ENCODE results near the gene TP63. TPM values are rescaled to one million over a fixed set of nuclear protein-coding genes. Genes with fewer than 3 reads are reported as not detected.
"Not testable (repeated sequence)": the region's sequence is repeated elsewhere in the genome, so short reads cannot be mapped to it uniquely, and the experiment has no call there.

TP63 gene
- total RNA-seq, 2 donors from 2014 or later, result 1.6 to 2.3 TPM

DNA sequence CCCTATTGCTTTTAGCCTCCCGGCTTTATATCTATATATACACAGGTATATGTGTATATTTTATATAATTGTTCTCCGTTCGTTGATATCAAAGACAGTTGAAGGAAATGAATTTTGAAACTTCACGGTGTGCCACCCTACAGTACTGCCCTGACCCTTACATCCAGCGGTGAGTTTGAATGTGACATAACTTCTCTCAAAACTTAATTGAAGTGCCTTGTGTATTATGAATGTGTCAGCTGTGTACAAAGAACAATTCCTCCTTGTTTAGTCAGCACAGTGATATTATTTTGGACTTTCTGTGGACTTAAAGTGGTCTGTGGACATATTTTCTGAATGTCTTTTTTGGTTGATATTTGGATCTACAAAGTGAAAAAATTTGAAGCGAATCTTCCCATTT is 220 bp downstream of the TP63 start:
- Mint-ChIP-seq H3K27ac (no peak overlapping the region), H3K27me3 (ENCODE audit: low read depth) (no peaks in the 10 kb centered on the region), H3K4me3 (no peak overlapping the region), H3K9me3 (no peaks in the 10 kb centered on the region), H3K36me3 (ENCODE audit: insufficient read depth in 2 of 2) (no peaks in the 10 kb centered on the region), H3K4me1 (ENCODE audit: low read depth) (peaks cover 13% of the 10 kb centered on the region)
- ATAC-seq (replicated peaks in 1 of 2) (no peak), DNase-seq (no peak)

DNA sequence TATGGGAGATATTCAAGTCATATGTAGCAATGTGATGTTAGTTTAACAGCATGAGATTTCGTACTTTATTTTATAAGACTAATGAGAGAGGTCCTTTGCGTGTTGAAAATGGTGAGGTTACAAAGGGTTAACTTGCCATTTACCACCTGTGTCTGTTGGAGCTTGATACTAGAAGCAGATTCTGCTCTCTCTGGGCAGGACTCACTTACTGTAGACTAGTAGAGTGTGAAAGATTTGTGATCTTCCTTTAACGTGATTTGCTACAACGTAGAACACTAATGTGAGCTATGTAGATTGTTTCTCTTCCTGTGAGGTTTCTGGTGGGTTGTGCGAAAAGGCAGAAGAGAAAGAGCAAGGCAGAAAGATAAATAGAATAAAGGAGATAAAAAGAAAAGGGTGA is 1.1 kb downstream of the TP63 start:
- peaks cover 13% of the 10 kb centered on the region for H3K4me1 Mint-ChIP-seq (ENCODE audit: low read depth)
- no peak overlapping the region for H3K27ac Mint-ChIP-seq
- H3K9me3 Mint-ChIP-seq, result no peaks in the 10 kb centered on the region
- H3K4me3 Mint-ChIP-seq, result no peak overlapping the region
- no peaks in the 10 kb centered on the region for H3K27me3 Mint-ChIP-seq (ENCODE audit: low read depth)
- no peak for ATAC-seq (replicated peaks in 1 of 2)
- H3K36me3 Mint-ChIP-seq (ENCODE audit: insufficient read depth in 2 of 2), result no peaks in the 10 kb centered on the region
- DNase-seq, result no peak

- ATAC-seq (replicated peaks in 1 of 2) (no peak), DNase-seq (no peak)
- Mint-ChIP-seq H3K4me1 (ENCODE audit: low read depth) (peaks cover 8% of the 10 kb centered on the region), H3K27me3 (ENCODE audit: low read depth) (no peaks in the 10 kb centered on the region), H3K9me3 (peaks cover 0 to 3% of the 10 kb centered on the region in 2 donors), H3K4me3 (no peak overlapping the region), H3K36me3 (ENCODE audit: insufficient read depth in 2 of 2) (no peaks in the 10 kb centered on the region), H3K27ac (no peak overlapping the region)
Observed at GRCh38 chr3:189635339-189635738, 4.2 kb downstream of the TP63 start.

DNA sequence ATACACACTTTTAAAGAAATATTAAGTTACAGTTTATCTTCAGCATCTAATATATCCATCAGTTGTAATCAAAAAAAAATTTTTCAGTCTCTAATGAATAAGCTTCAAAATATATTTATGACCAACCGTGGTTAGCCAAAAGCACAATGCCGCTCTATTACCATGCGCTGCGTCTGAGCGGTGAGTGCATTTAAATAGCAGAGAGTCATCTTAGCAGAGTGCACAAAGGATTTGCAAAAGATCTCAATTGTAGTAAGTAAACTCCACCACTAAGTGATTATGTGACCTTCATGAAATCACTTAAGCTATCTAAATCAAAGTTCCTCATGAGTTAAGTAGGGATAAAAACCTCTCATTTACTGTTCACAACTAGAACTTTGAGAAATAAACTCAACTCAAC is 4.9 kb downstream of the TP63 start:
- ATAC-seq (replicated peaks in 1 of 2), result no peak
- DNase-seq, result no peak
- H3K36me3 Mint-ChIP-seq (ENCODE audit: insufficient read depth in 2 of 2), result no peaks in the 10 kb centered on the region
- no peaks in the 10 kb centered on the region for H3K27me3 Mint-ChIP-seq (ENCODE audit: low read depth)
- peaks cover 0 to 3% of the 10 kb centered on the region in 2 donors for H3K9me3 Mint-ChIP-seq
- no peak overlapping the region for H3K27ac Mint-ChIP-seq
- H3K4me1 Mint-ChIP-seq (ENCODE audit: low read depth), result peaks cover 2% of the 10 kb centered on the region
- H3K4me3 Mint-ChIP-seq, result no peak overlapping the region

DNA sequence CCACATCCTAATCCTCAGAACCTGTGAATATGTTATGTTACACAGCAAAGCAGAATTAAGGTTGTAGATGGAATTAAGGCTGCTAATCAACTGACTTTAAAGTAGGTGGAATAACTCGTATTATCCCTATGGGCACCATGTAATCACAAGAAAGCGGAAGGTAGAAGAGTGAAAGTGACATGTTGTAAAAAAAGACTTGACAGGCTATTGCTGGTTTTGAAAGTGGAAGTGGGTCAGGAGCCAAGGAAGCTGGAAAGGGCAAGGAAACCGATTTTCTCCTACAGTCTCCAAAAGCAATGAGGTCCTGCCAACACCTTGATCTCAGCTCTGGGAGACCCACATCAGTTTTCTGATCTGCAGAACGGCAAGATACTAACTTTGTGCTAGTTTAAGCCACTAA is 6.6 kb downstream of the TP63 start:
- H3K27ac Mint-ChIP-seq, result no peak overlapping the region

GRCh38 chr3:189638276-189639031 is 7.3 kb downstream of the TP63 start:
- Mint-ChIP-seq H3K27ac (no peak overlapping the region), H3K36me3 (ENCODE audit: insufficient read depth in 2 of 2) (no peaks in the 10 kb centered on the region), H3K9me3 (peaks cover 0 to 3% of the 10 kb centered on the region in 2 donors), H3K27me3 (ENCODE audit: low read depth) (no peaks in the 10 kb centered on the region), H3K4me3 (no peak overlapping the region), H3K4me1 (ENCODE audit: low read depth) (no peaks in the 10 kb centered on the region)
- DNase-seq, result no peak
- ATAC-seq (replicated peaks in 1 of 2), result no peak

More for the DNA sequence above, 6.6 kb downstream of the TP63 start:
- H3K4me3 Mint-ChIP-seq, result no peak overlapping the region
- peaks cover 0 to 3% of the 10 kb centered on the region in 2 donors for H3K9me3 Mint-ChIP-seq
- DNase-seq, result no peak
- no peak for ATAC-seq (replicated peaks in 1 of 2)
- H3K36me3 Mint-ChIP-seq (ENCODE audit: insufficient read depth in 2 of 2), result no peaks in the 10 kb centered on the region
- no peaks in the 10 kb centered on the region for H3K4me1 Mint-ChIP-seq (ENCODE audit: low read depth)
- no peaks in the 10 kb centered on the region for H3K27me3 Mint-ChIP-seq (ENCODE audit: low read depth)

DNA sequence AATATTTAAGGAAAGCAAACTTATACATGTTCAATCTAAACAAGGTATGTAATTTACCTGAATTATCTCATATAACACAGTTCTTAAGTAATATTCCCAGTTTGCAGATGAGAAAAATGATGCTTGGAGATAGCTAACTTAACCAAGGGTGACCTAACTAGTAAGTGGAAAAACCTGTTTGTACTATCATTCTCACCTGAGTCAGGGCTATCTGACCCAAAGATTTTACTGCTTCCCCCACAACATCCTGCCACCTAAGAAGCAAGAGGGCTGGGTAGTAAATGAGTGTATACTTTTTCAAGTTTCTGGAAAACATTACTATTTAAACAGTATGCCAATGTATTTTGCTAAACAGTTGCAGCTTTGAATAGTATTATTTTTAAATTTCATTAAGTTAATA is 10.6 kb downstream of the TP63 start:
- H3K27me3 Mint-ChIP-seq (ENCODE audit: low read depth), result no peaks in the 10 kb centered on the region
- no peak overlapping the region for H3K4me3 Mint-ChIP-seq
- peaks cover 2 to 3% of the 10 kb centered on the region in 2 donors for H3K9me3 Mint-ChIP-seq
- no peaks in the 10 kb centered on the region for H3K4me1 Mint-ChIP-seq (ENCODE audit: low read depth)
- DNase-seq (no peak), ATAC-seq (replicated peaks in 1 of 2) (peak; percentile 32 to 82)
- no peak overlapping the region for H3K27ac Mint-ChIP-seq
- H3K36me3 Mint-ChIP-seq (ENCODE audit: insufficient read depth in 2 of 2), result no peaks in the 10 kb centered on the region

DNA sequence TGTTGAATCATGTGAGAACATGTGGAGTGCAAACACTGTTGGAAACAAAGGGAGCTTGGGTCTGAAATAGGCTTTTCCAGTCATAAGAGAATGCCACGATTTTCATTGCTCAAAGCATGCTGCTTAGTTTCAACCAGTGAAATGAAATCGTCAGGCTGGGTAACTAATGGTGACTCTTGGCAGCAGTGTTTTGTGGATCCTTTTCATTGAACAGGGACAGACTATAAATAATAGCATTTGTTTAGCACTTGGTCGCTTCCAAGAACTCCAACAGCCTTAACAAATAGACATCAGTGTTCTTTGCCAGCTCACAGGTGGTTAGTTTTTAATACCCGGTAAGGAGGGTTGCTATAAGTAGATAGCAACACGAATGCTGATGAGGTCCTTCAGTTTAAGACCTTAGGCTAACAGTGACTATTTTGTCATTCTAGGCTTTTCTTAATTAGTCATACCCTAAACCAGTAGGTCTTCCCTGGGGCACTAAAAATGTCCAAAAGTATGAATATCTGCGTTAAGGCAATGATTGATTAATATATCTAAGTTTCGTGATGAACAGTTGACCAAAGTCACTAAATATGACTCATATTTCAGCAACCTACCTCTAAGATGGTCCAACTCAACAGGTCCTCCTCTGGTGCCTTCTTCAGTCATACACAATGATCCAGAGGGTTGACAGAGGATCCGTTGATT is 15.8 kb downstream of the TP63 start:
- Mint-ChIP-seq H3K4me3 (no peak overlapping the region), H3K9me3 (peaks cover 3 to 7% of the 10 kb centered on the region in 2 donors), H3K27me3 (ENCODE audit: low read depth) (no peaks in the 10 kb centered on the region), H3K36me3 (ENCODE audit: insufficient read depth in 2 of 2) (no peaks in the 10 kb centered on the region), H3K4me1 (ENCODE audit: low read depth) (no peaks in the 10 kb centered on the region), H3K27ac (no peak overlapping the region)
- ATAC-seq (replicated peaks in 1 of 2), result no peak
- DNase-seq, result no peak

DNA sequence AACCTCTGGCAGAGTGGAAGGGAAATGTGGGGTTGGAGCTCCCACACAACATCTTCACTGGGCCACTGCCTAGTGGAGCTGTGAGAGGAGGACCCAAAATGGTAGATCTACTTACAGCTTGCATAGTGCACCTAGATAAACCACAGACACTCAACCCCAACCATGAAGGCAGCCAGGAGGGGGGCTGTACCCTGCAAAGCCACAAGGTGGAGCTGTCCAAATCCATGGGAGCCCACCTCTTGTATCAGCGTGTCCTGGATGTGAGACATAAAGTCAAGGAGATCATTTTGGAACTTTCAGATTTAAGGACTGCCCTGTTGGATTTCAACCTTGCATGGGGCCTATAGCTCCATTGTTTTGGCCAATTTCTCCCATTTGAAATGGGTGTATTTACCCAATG is 20.9 kb downstream of the TP63 start:
- Mint-ChIP-seq H3K27me3 (ENCODE audit: low read depth) (no peaks in the 10 kb centered on the region), H3K9me3 (peaks cover 10 to 11% of the 10 kb centered on the region in 2 donors), H3K4me3 (no peak overlapping the region), H3K4me1 (ENCODE audit: low read depth) (no peaks in the 10 kb centered on the region), H3K27ac (no peak overlapping the region), H3K36me3 (ENCODE audit: insufficient read depth in 2 of 2) (peaks cover 6 to 11% of the 10 kb centered on the region in 2 donors)
- peak in 1 of 2 donors; percentile 13 for DNase-seq
- no peak for ATAC-seq (replicated peaks in 1 of 2)

GRCh38 chr3:189655617-189656016 is 24.4 kb downstream of the TP63 start:
- peaks cover 9 to 10% of the 10 kb centered on the region in 2 donors for H3K9me3 Mint-ChIP-seq
- ATAC-seq (replicated peaks in 1 of 2), result no peak
- H3K4me1 Mint-ChIP-seq (ENCODE audit: low read depth), result no peaks in the 10 kb centered on the region
- H3K36me3 Mint-ChIP-seq (ENCODE audit: insufficient read depth in 2 of 2), result peaks cover 6 to 11% of the 10 kb centered on the region in 2 donors
- H3K27ac Mint-ChIP-seq, result no peak overlapping the region
- no peak for DNase-seq
- H3K4me3 Mint-ChIP-seq, result no peak overlapping the region
- no peaks in the 10 kb centered on the region for H3K27me3 Mint-ChIP-seq (ENCODE audit: low read depth)

- peaks cover 3% of the 10 kb centered on the region for H3K4me1 Mint-ChIP-seq (ENCODE audit: low read depth)
- no peak overlapping the region for H3K4me3 Mint-ChIP-seq
- ATAC-seq (replicated peaks in 1 of 2) (no peak), DNase-seq (no peak)
- peaks cover 6 to 11% of the 10 kb centered on the region in 2 donors for H3K36me3 Mint-ChIP-seq (ENCODE audit: insufficient read depth in 2 of 2)
- no peak overlapping the region for H3K27ac Mint-ChIP-seq
- no peaks in the 10 kb centered on the region for H3K27me3 Mint-ChIP-seq (ENCODE audit: low read depth)
- peaks cover 7 to 8% of the 10 kb centered on the region in 2 donors for H3K9me3 Mint-ChIP-seq
Observed at GRCh38 chr3:189659571-189659970, 28.4 kb downstream of the TP63 start.

GRCh38 chr3:189664311-189664710 is 33.1 kb downstream of the TP63 start:
- peaks cover 6% of the 10 kb centered on the region for H3K4me1 Mint-ChIP-seq (ENCODE audit: low read depth)
- H3K9me3 Mint-ChIP-seq, result no peaks in the 10 kb centered on the region
- no peaks in the 10 kb centered on the region for H3K27me3 Mint-ChIP-seq (ENCODE audit: low read depth)
- DNase-seq (no peak), ATAC-seq (replicated peaks in 1 of 2) (no peak)
- no peak overlapping the region for H3K27ac Mint-ChIP-seq
- no peaks in the 10 kb centered on the region for H3K36me3 Mint-ChIP-seq (ENCODE audit: insufficient read depth in 2 of 2)
- H3K4me3 Mint-ChIP-seq, result no peak overlapping the region

- H3K4me3 Mint-ChIP-seq; H3K27ac Mint-ChIP-seq; H3K36me3 Mint-ChIP-seq (ENCODE audit: insufficient read depth in 2 of 2); ATAC-seq (replicated peaks in 1 of 2); H3K9me3 Mint-ChIP-seq; DNase-seq; H3K4me1 Mint-ChIP-seq (ENCODE audit: low read depth): not testable (repeated sequence)
- peaks cover 21% of the 10 kb centered on the region for H3K27me3 Mint-ChIP-seq (ENCODE audit: low read depth)
Observed at GRCh38 chr3:189672346-189672745, 41.2 kb downstream of the TP63 start.

Measured in activated T-cell treated with anti-CD3 and anti-CD28 coated beads, Interleukin-2, amount 50 U/mL, for 72 hours (primary cell).